Sigmoid colon (tissue), 4 donors: ENCODE data around the gene NCKAP5.

Source experiments
- CTCF ChIP-seq, 4 experiments: fragments of 450-650 bp in 3 of 4; fragments of 200-600 bp in 1 of 4; IDR thresholded peaks; one replicate each; pipeline ENCODE4 v1.5.1; 2016 to 2019; ENCODE audit warnings: antibody characterized with exemption in 4 of 4, mild to moderate bottlenecking in 3 of 4, moderate library complexity in 2 of 4
- POLR2A ChIP-seq, 2 donors: fragments of 450-650 bp; IDR thresholded peaks; one replicate each; pipeline ENCODE4 v1.6.1; 2016; ENCODE audit warnings: antibody characterized with exemption in 2 of 2, mild to moderate bottlenecking in 2 of 2, moderate library complexity in 2 of 2
- POLR2AphosphoS5 ChIP-seq, 4 donors: sonication (generic); formaldehyde crosslinking; IDR thresholded peaks; one replicate each; pipeline ENCODE4 v1.6.1; 2017; ENCODE audit warnings: antibody characterized with exemption in 4 of 4

DNA sequence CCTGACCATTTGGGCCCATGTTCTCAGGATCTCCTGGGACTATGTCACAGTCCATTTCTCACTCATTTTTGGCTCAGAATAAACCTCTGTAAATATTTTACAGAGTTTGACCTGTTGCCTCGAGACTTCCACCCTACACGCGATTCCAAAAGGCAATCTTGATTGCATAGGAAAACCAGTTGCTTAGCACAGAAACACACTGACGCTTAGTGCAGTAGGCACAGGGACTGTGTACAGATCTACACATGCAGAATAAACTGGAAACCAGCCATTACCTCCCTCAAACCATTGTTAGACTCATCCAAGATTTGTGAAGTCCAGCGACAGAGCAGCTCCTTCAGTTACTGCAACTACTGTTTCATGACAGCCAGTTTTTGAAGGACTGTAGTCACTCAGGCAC is 73.0 kb downstream of the NCKAP5 start:
- TF ChIP-seq CTCF (IDR thresholded peaks at IDR 0.05) (no peak), POLR2A (IDR thresholded peaks at IDR 0.05) (no peak), POLR2AphosphoS5 (IDR thresholded peaks at IDR 0.05) (no peak)
